GM13977 (cell line): ENCODE data around the gene SH3BP4.

Source experiments
- DNase-seq: peaks from one replicate; pipeline ENCODE4 v3.0.0; 2012; ENCODE audit warnings: low spot score
- CTCF ChIP-seq: IDR thresholded peaks from 2 replicates; pipeline ENCODE4 v1.5.1; 2012; ENCODE audit warnings: mild to moderate bottlenecking, control low read depth; ENCODE audit not compliant: insufficient read depth; ENCODE audit errors: extremely low read depth, missing control alignments
- in situ Hi-C: fragments of 300-500 bp; cut with MboI; formaldehyde crosslinking; loops from one replicate; pipeline ENCODE4 v1.12.0; 2022; ENCODE audit warnings: low sequenced_read_pairs, low pct_unique_long_range_greater_than_20kb, mixed read lengths, inconsistent platforms; ENCODE audit not compliant: unreplicated experiment

Gene SH3BP4

GRCh38 chr2:234963773-234964615, 12.2 kb downstream of the SH3BP4 start:
- TF ChIP-seq CTCF: no peak
- no peak for DNase-seq
- in situ Hi-C loops: no loop called here

GRCh38 chr2:234964631-234965461, 13.0 kb downstream of the SH3BP4 start:
- DNase-seq: no peak
- in situ Hi-C loops: no loop called here
- no peak for TF ChIP-seq CTCF

- in situ Hi-C loops: no loop called here
- no peak for DNase-seq
- TF ChIP-seq CTCF: no peak
Observed at GRCh38 chr2:234966340-234966739, 14.5 kb downstream of the SH3BP4 start.

GRCh38 chr2:234967201-234967869, 15.5 kb downstream of the SH3BP4 start:
- DNase-seq: no peak
- in situ Hi-C loops: no loop called here
- no peak for TF ChIP-seq CTCF

- in situ Hi-C loops: no loop called here
- DNase-seq: no peak
- TF ChIP-seq CTCF: no peak
Observed at GRCh38 chr2:234967870-234968208, 16.0 kb downstream of the SH3BP4 start.

GRCh38 chr2:234968631-234969305, 17.0 kb downstream of the SH3BP4 start:
- in situ Hi-C loops: no loop called here
- DNase-seq: no peak
- TF ChIP-seq CTCF: no peak
